GM21360 (cell line): ENCODE measurements around the gene KNTC1.
"Not testable (repeated sequence)": the region's sequence is repeated elsewhere in the genome, so short reads cannot be mapped to it uniquely, and the experiment has no call there.

ENCODE experiments used
- ATAC-seq: cut with Tn5 transposase; IDR thresholded peaks from one replicate; pipeline ENCODE4 v1.9.1; 2021; ENCODE audit warnings: mild to moderate bottlenecking, moderate library complexity; ENCODE audit not compliant: unreplicated experiment

The KNTC1 gene

DNA sequence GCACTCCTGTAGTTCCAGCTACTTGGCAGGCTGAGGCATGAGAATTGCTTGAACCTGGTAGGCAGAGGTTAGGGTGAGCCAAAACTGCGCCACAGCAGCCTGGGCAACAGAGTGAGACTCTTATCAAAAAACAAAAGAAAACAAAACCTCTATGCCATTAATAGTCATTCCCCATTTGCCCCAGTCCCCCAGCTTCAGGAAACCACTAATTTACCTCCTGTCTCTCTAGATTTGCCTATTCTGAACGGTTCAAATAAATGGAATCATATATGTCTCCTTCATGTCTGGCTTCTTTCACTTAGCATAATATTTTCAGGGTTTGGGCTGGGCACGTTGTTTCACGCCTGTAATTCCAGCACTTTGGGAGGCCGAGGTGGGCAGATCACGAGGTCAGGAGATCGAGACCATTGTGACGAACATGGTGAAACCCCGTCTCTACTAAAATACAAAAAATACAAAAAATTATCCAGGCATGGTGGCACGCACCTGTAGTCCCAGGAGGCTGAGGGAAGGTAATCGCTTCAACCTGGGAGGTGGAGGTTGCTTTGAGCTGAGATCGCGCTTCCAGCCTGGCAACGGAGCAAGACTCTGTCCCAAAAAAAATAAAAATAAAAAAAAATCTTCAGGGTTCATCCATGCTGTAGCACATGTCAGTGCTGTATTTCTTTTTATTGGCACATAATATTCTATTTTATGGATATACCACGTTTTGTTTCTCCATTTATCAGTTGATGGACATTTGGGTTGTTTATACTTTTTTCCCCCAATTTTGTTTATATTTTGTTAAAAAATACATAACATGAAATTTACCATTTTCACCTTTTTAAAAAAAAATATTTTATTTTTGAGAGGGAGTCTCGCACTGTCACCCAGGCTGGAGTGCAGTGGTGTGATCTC is 31.9 kb downstream of the KNTC1 start:
- no peak for ATAC-seq

DNA sequence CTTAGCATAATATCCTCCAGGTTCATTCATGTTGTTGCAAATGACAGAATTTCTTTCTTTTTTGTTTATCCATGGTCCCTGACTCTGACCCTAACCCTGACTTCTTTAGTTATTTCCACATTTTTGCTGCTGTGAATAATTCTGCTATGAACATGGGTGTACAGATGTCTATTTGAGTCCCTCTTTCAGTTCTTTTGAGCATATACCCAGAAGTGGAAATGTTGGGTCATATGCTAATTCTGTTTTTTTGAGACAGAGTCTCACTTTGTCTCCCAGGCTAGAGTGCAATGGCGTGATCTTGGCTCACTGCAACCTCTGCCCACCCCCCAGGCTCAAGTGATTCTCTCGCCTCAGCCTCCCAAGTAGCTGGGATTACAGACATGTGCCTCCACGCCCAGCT is 33.1 kb downstream of the KNTC1 start:
- ATAC-seq = no peak

DNA sequence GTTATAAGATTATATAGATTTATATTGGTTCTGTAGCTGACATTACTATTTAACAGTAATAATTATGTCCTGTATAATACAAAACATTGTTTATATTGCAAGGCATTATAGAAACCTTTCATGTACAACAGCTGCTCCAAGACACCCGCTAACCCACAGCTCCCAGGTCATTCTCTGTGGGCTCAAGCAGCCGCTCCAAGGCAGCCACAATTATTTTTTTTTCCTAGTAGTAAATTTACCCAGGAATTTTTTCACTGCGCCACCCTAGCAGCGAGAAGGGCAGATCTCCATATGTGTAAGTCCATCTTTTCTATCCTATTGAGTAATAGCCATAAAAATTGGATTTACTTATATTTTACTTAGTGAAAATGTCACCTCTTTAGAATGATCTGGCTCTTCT is 36.3 kb downstream of the KNTC1 start:
- no peak for ATAC-seq

DNA sequence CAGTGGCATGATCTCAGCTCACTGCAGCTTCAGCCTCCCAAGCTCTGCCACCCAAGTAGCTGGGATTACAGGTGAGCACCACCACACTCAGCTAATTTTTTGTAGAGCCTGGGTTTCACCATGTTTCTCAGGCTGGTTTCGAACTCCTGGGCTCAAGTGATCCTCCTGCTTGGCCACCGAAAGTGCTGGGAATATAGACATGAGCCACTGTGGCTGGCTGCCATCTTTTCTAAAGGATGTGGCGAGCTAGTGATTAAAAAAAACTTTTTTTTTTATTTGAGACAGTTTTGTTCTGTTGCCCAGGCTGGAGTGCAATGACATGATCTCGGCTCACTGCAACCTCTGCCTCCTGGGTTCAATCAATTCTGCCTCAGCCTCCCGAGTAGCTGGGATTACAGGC is 39.8 kb downstream of the KNTC1 start:
- not testable (repeated sequence) for ATAC-seq

GRCh38 chr12:122569288-122569687 is 42.2 kb downstream of the KNTC1 start:
- no peak for ATAC-seq

DNA sequence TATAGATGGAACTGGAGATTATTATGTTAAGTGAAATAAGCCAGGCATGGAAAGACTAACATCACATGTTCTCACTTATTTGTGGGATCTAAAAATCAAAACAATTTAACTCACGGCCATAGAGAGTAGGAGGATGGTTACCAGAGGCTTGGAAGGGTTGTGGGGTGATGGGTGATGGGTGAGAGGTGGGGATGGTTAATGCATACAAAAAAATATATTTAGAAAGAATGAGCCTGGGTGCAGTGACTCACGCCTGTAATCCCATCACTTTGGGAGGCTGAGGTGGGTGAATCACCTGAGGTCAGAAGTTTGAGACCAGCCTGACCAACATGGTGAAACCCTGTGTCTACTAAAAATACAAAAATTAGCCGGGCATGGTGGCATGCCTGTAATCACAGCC is 43.0 kb downstream of the KNTC1 start:
- ATAC-seq = not testable (repeated sequence)

GRCh38 chr12:122571821-122572220 is 44.8 kb downstream of the KNTC1 start:
- no peak for ATAC-seq

DNA sequence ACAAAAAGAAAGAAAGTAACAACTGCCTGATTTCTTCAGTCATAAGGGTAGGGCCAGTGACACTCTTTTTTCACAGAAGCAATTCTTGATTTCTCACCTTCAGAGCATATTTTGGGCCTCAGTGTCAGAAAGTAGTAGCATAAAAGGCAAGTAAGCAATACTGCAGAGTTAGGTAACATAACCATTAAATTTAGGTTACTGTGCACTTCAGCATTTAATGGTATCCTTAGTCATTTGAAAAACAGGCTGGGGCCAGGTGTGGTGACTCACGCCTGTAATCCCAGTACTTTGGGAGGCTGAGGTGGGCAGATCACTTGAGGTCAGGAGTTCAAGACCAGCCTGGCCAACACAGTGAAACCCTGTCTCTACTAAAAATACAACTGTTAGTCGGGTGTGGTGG is 56.2 kb downstream of the KNTC1 start:
- ATAC-seq = not testable (repeated sequence)

GRCh38 chr12:122584177-122584863 is 57.3 kb downstream of the KNTC1 start:
- no peak for ATAC-seq

DNA sequence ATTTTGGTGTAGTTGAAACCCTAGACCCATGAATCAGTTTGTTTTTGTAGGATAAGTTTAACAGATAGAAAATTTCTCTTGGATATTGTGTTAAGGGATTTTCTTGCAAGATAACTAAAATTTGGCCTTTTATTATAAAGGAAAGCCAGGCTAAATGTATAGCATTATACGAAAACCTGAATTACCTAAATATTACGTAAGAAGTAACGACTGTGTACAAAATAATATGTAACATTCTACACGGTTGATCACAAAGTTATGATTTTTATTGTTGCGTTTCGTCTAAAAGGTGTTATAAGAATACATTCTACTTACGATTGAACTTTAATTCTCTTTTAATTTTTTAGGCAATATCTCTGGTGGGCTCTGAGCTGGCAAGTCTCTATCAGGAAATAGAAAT is 63.9 kb downstream of the KNTC1 start:
- ATAC-seq = no peak

- ATAC-seq = not testable (repeated sequence)
Observed at GRCh38 chr12:122591966-122592365, 64.9 kb downstream of the KNTC1 start.

GRCh38 chr12:122592543-122592942 is 65.5 kb downstream of the KNTC1 start:
- ATAC-seq = not testable (repeated sequence)

DNA sequence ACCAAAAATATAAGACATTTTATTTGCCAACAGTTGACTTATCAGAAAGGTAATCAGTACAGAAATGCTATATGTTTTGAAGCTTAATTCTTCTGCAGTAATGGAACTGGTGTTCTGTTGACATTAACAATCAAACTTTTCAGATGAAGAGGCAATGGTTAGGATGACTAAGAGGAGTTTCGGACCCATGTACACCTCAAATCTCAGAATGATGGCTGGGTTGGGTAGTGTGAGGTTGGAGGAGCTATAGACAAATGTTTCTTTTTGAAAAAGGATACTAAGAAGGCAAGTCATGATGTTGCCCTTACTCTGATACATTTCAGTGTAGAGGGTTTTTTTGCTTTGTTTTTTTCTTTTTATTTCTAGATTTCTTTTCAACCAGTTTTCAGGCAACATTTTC is 66.9 kb downstream of the KNTC1 start:
- no peak for ATAC-seq

DNA sequence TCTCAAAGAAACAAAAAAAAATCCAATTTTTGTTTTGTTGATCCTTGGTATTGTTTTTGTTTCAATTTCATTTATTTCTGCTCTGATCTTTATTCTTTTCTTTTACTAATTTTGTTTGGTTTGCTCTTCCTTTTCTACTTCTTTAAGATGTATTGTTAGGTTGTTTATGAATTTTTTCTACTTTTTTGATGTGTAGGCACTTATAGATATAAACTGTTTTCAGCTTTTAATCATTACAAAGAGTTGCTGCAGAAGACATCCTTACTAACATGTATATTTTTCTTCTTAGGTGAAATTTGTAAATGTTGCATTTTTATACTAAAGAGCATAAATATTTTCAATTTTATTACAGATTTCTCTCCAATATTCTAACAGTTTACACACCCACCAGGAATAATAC is 69.8 kb downstream of the KNTC1 start:
- no peak for ATAC-seq

GRCh38 chr12:122602456-122602855 is 75.4 kb downstream of the KNTC1 start:
- ATAC-seq = no peak

DNA sequence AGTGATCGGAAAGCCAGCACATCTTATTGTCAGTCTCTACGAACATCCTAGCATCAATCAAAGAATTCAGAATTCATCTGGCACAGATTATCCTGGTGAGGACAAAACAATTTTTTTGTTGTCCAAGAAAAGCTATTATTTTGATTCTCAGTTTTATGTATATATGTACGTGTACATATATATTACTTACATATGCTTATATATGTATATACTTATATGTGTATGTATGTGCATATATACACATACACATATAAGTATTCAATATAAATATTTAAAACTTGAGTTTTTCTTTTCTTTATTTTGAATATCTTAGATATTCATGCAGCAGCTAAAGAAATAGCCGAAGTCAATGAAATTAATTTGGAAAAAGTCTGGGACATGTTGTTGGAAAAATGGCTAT is 77.9 kb downstream of the KNTC1 start:
- ATAC-seq = no peak

DNA sequence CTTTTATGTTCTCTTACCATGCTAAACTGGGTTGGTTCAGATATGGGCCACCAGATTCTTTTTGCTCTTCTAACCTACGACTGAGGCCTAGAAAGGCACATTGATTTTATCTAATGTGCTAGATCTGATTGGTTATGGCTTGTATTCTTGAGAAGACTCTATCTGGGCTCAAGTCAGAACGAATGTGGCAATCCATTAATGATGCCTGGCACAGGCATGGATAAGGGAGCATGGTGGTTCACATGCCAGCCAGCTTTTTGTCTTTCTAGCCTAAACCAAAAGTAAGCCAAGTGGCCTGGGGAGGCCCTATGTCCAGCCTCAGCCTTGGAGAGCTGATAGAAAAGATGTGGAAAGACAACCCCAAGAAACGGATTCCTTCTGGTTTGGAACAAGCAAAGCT is 82.7 kb downstream of the KNTC1 start:
- no peak for ATAC-seq

DNA sequence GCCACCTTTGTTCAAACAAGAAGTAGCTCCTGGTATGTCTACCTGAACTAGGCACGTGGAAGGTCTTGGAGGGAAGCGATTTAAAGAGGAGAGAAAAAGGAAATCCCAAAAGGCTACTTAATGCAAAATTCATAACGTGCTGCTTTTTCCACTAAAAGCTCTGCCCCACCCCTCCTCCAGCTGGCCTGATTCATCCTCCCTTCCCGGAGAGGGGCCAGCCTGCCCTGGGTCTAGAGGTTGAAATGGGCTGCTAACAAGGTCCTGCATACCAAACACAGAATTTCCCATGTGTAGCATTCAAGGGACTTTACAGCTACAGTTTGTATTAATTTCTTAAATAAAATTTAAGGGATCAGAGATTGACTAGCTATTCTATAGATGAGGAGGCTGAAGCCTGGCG is 83.2 kb downstream of the KNTC1 start:
- ATAC-seq = no peak

DNA sequence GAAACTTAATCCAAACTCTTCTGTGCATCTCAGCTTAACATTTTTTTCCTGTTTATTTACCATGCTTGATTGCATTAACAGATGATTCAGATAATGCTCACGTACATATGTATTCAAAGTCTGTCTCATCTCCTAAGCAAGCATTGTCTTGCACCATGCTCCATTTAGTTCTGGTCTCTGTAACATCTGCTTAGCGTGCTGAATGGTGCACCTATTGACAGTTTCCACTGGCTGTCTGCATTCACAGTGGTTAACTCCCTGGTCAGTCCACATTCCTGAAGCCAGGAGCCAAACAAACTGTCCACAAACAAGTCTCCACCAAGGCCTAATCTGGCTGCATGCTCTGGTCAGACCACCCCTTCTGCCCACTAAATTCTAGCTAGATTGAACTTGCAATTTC is 83.9 kb downstream of the KNTC1 start:
- ATAC-seq = no peak

DNA sequence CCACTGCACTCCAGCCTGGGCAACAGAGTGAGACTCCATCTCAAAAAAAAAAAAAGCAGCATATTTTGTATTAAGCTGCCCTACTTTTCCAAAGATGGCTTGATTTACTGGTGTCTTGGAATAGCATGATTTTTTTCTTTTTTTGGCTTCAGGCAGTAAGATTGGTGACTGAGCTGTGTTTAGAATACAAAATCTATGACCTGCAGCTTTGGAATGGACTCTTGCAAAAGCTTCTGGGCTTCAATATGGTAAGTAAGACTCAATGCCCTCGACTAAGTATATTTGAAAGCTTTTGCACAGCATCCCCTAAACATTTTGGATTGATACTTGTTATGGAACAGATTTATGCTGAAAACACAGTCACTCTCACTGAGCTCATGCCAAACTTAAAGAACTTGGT is 87.8 kb downstream of the KNTC1 start:
- ATAC-seq = no peak

GRCh38 chr12:122615780-122616179 is 88.7 kb downstream of the KNTC1 start:
- no peak for ATAC-seq

- no peak for ATAC-seq
Observed at GRCh38 chr12:122635471-122635870, 108.4 kb downstream of the KNTC1 start.
